GM12864 (cell line): ENCODE results near the gene TMEM62.
A peak's percentile ranks its signal among the peaks of the same experiment; 100 is the strongest.

Source experiments
- DNase-seq: peaks from one replicate; pipeline ENCODE4 v3.0.0-alpha.2; 2011; ENCODE audit warnings: low read depth
- H3K4me3 ChIP-seq: 2 replicates; pipeline ENCODE4 v1.5.1; 2011; ENCODE audit warnings: mild to moderate bottlenecking, low read depth, low read length, control low read depth
- TF ChIP-seq, protein P1 (sequence below): IDR thresholded peaks from 2 replicates; pipeline ENCODE4 v1.5.1; 2011; ENCODE audit warnings: low read depth, mild to moderate bottlenecking, moderate library complexity, low read length, control low read depth, inconsistent platforms; ENCODE audit errors: missing control alignments

TMEM62 gene

DNA sequence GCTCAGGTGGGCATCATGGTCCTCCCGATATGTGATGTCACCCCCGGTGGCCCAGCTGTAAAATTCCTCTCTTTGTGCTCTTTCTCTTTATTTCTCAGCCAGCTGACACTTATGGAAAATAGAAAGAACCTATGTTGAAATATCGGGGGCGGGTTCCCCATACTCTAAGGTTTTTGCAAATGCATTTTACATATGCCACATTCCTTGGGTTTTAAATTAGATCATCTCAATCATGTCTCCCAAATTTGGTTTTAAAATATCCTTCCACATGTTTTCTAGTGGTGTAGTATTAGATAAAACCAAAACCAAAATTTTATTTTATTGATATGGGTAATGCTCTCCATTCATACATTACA, 4.4 kb upstream of the TMEM62 start:
- no peak overlapping the region for H3K4me3 ChIP-seq
- TF ChIP-seq, protein P1, sequence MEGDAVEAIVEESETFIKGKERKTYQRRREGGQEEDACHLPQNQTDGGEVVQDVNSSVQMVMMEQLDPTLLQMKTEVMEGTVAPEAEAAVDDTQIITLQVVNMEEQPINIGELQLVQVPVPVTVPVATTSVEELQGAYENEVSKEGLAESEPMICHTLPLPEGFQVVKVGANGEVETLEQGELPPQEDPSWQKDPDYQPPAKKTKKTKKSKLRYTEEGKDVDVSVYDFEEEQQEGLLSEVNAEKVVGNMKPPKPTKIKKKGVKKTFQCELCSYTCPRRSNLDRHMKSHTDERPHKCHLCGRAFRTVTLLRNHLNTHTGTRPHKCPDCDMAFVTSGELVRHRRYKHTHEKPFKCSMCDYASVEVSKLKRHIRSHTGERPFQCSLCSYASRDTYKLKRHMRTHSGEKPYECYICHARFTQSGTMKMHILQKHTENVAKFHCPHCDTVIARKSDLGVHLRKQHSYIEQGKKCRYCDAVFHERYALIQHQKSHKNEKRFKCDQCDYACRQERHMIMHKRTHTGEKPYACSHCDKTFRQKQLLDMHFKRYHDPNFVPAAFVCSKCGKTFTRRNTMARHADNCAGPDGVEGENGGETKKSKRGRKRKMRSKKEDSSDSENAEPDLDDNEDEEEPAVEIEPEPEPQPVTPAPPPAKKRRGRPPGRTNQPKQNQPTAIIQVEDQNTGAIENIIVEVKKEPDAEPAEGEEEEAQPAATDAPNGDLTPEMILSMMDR: no peak
- no peak for DNase-seq

DNA sequence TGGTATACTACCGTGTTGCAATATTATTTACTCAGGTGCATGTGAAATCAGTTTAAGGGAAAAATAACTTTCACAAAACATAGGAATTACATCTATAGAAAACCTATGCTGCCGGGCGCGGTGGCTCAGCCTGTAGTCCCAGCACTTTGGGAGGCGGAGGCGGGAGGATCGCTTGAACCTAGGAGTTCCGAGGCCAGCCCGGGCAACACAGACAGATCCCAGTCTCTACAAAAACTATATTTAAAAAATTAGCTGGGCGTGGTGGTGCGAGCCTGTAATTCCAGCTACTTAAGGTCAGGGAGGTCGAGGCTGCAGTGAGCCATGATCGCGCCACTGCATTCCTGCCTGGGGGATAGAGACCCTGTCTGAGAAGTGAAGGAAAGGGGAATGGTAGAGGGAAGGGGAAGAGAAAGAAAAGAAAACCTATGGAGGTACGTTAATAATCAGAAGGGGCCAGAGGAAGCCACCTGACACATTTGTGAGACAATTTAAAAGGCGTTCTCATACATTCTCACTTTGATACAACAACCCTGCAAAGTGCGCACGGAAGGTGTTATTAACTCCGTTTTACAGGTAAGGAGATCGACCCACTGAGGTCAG, 456 bp upstream of the TMEM62 start:
- no peak for DNase-seq
- TF ChIP-seq, protein P1: no peak
- peak overlapping the region; percentile 99 for H3K4me3 ChIP-seq

DNA sequence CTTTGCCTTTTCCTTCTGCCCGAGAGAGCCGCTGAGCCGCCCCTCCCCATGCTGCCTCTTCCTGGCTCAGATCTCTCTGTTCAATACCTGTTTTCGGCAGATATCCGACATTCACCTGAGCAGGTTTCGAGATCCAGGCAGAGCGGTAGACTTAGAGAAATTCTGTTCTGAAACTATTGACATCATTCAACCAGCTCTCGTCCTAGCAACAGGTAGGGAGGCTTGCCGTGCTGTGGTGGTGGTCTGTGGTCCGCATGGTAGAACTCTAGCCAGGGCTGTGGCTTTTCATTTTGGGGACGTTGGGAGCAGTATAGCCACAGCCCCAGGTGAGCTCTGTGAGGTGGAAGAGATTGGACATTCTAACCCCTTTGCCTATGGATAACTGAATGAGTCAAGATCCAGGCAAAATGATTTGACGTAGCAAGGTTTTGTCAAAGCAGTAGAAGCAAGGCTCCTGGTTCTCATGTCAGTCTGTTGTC, 810 bp downstream of the TMEM62 start:
- DNase-seq: no peak
- peak overlapping the region; percentile 99 for H3K4me3 ChIP-seq
- TF ChIP-seq, protein P1: no peak

DNA sequence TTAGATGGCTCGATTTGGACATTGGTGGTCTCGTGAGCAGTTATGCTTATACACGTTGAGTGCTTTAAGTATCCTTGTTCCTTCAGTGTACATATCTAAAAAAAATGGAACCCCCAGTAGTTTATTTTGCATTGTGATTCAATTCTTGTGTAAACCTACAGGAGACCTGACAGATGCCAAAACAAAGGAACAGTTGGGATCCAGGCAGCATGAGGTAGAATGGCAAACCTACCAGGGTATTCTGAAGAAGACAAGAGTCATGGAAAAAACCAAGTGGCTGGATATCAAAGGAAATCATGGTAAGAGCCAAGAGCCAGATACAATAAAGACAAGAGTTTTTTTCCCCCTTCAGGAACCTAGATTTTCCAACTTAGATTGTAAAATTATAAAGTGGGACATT, 2.0 kb downstream of the TMEM62 start:
- TF ChIP-seq, protein P1: no peak
- no peak overlapping the region for H3K4me3 ChIP-seq
- DNase-seq: no peak

DNA sequence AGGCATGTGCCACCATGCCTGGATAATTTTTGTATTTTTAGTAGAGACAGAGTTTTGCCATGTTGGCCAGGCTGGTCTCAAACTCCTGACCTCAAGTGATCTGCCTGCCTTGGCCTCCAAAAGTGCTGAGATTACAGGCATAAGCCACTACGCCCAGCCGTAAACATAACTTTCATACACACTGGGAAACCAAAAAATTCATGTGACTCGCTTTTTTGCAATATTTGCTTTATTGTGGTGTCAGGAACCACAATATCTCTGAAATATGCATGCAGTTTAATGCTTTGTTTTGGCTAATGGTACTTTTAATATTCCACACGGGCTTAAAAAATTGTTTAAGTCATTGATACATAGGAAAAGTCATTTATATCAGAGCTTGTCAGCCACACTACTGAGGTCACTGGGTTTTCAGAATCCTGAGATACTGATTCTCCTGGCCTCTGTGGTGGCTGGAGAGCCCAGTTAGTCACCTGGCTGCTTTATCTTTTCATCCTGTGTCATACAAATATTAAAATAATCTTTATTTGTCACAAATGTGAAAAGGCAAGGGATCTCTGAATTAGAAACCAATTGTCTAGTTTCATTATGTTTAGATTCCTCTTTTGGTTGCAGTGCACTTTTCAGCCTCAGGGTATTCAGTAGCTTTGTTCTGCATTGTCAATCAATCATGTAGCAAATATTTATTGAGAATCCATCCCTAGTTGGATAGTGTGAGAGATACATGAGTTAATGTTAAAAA, 10.0 kb downstream of the TMEM62 start:
- H3K4me3 ChIP-seq: no peak overlapping the region
- DNase-seq: no peak
- TF ChIP-seq, protein P1: peak; percentile 27

- TF ChIP-seq, protein P1: no peak
- H3K4me3 ChIP-seq: no peak overlapping the region
- DNase-seq: no peak
These were observed 11.1 kb downstream of the TMEM62 start for GRCh38 chr15:43144512-43144911.
